Hematopoietic multipotent progenitor cell treated with erythropoietin and hydrocortisone succinate and interleukin-3 and kit ligand, for 4 days (in vitro differentiated cells): ENCODE data around the gene TRPM5.

Experiments used
- DNase-seq: peaks from one replicate; pipeline ENCODE4 v3.0.0-alpha.2; 2015

The TRPM5 gene

DNA sequence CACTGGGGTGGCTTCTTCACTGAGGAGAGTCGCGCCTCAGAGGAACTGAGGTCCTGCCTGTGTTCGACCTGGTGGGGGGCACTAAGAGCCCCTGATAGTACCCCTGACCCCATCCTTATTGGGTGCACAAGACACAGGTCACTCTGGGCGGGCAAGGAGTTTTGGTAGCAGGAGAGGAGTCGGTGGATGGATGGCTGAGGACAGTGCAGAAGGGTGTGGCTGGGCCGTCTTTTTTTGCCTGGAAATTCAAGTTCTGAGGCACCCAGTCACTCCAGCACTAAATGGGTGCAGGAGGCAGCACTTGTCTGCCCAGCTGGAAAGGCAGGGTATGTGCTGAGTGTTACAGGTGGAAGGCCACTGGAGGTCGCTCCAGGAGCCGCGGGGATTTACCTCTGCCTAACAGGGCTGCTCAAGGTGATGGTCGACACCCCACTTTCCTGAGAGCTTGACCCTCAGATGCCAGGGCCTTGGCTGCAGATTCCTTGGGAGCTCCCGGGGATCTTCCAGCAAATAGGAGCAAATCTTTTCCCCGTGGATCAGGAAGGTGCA is 42.8 kb downstream of the TRPM5 start:
- no peak for DNase-seq

DNA sequence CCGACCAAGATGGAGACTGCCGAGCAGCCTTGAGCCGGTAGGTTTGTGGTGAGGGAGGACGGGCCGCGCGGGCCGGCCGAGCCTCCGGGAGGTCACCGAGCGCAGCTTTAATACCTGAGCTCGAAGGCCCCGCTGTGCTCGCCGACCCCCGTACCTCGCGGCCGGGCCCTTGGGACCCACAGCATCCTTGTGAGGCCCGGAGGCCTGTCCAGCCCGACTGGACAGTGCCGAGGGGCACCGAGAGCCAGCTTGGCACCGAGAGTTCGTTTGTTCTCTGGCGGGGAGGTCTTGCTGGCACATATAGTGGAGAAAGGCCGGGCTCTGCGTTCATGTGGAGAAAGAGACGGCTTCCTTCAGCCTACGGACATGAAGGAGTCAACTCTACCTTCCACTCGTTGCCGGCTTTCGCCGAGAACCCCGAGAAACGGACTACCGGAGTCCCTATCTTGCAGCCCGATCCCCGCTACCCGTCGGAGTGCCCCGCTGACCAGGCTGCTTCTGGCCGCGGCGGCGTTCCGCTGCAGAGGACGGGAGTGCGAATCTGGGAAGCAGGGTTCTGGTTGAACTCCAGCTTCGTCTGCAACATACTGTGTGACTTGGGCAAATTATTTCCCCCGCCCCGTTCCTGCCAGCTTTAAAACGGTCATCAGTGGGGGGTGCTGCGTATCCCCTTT is 43.4 kb downstream of the TRPM5 start:
- DNase-seq: no peak

DNA sequence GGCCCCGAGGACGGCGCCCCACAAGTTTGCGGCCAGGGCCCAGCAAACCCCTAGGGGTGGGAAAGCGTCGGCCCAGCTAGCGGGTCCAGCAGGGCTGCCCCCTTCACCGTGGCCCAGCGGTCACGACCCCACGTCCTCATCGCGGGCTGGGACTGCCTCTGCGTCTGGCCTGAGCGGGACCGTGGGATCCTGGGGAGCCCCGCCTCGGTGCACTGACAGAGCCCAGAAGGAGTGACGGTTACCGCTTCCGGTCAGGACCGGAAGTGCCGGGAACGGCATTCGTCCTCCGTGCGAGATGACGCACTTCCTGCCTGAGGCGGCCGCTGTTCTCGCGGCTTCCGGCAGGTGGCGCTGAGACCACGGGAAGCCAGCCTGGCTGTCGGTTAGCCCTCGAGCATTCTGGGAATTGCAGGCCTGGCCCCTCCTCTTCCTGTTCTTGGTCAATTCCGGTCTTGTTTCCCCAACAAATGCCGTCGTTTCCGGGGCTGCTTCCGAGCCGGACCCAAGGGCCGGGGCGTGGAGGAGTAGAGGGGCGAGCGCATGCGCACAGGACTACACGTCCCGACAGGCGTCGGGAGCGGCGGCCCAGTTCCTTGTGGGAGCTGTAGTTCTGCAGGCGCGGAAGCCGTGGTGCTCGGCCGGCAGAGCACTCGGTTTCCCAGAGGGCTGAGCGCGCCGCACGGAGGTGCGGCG is 44.1 kb downstream of the TRPM5 start, which contains the start of gene TSSC4:
TSS of gene TSSC4 (plus strand) at position 682 of the 693 bp plus-strand sequence. CDS start 1,884 bp downstream, outside the sequence.
- peak; percentile 100 for DNase-seq

DNA sequence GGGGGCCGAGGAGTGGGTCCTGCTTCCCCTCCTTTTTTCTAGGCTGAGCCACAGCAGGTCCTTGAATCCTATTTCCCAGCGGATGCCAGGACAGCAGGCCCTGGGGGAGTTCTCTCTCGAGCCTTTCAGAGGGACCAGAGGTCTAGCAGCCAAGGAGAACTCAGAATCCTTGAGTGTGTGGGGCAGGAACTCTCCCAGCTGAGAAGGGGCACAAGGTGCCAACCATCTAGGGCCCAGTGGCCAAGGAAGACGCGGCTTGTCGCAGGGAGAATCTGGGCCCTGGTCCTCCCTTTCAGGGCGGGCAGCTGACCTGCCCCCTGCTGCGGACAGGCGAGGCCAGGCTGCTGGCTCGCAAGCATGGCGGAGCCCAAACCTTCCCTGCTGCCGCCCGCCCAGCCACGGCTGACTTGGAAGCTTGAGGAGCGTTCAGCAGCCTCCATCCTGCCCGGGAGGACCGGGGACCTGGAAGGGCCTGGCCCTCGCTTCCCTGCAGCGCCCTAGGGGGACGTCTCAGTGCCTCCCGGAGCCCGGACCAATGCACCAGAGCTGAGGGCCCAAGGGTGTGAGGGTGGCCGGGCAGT is 44.7 kb downstream of the TRPM5 start:
- DNase-seq: peak; percentile 37

DNA sequence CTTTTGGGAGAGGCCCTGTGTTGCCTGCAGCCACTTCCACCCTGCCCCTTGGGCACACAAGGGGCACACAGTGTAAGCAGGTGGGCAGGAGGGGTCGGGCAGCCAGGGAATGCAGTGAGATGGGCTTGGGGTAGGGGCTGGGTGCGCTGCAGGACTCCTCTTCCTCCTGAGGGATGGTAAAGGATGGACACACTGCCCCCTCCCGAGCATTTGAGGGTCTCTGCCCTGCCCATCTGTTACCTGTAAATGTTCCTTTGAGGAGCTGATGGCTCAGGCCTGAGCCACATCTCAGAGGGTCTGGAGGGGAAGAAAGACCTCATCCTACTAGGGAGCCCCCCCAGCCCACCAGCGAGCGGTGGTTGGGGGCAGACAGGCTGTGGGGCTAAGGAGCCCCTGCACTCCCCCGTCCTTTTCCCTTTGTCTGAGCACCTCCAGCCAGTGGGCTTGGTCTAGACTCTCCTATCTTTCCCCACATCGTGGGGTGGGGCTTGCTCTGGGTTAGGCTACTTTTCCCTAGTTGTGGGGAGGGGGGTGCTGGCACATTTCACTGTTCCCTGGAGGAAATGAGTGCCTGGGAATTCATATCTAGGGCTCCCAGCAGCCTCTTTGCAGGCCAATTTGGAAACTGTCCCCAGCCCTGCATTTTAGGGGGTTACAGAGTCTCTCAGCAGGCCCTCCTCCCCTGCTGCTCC is 45.5 kb downstream of the TRPM5 start:
- no peak for DNase-seq

DNA sequence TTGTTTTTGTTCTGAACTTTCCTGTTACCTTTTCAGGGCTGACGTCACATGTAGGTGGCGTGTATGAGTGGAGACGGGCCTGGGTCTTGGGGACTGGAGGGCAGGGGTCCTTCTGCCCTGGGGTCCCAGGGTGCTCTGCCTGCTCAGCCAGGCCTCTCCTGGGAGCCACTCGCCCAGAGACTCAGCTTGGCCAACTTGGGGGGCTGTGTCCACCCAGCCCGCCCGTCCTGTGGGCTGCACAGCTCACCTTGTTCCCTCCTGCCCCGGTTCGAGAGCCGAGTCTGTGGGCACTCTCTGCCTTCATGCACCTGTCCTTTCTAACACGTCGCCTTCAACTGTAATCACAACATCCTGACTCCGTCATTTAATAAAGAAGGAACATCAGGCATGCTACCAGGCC is 47.3 kb downstream of the TRPM5 start:
- DNase-seq: no peak

DNA sequence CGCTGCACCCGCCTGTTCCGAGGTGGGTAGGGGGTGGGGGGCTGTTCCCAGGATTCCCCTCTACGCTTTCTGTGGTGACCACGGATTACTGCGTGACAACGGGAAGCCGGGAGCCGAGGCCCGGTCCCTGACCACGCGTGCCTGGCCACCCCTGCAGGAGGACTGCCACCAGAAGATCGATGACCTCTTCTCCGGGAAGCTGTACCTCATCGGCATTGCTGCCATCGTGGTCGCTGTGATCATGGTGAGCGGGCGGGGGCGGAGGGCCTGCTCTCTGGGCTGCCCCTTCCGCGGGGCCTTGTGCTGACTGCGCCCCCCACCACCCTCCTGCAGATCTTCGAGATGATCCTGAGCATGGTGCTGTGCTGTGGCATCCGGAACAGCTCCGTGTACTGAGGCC is 47.8 kb downstream of the TRPM5 start:
- DNase-seq: no peak

DNA sequence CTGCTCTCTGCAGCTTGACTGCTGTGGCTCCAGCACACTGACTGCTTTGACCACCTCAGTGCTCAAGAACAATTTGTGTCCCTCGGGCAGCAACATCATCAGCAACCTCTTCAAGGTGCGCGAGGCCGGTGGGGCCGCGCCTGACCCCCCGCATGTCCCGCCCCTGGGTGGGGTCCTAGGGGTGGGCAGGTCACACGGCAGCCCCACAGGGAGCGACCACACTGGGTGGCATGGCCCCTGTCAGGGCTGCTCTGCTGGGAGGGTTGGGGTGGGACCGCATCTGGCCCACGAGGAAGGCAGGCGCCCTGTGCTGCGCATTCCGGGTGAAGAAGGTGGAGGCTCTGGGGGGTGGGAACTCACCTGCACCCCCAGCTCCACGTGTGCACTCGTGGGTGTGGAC is 48.5 kb downstream of the TRPM5 start:
- DNase-seq: no peak

DNA sequence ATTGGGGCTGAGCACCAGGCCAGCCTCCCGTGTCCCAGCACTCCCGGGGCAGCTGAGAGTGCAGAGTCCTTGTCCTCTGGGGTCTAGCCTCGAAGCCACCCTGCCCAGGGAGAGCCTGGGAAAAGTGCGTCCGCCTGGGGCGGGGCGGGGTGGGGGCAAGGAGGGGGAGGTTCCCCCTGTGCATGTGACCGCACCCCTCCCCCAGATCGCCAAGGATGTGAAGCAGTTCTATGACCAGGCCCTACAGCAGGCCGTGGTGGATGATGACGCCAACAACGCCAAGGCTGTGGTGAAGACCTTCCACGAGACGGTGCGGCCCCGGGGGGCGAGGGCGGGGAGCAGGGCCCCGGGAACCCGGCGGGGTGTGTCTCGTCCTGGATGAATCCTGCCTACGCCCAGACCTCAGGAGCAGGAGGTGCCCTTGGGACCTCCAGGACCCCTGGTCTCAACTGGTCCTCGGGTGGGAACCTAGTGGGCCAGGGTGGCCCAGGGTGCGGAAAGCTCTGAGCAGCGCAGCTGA is 49.0 kb downstream of the TRPM5 start:
- DNase-seq: no peak

DNA sequence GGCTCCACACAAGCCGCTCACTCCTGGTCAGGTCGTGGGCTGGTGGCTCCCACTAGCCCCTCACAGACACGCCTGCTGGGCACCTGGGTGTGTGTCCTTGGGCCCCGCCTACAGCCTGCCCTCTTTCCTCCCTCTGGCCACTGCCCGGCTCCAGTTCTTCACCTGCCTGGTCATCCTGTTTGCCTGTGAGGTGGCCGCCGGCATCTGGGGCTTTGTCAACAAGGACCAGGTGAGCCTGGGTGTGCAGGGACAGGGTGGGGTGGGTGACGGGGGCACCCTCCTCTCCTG is 49.6 kb downstream of the TRPM5 start:
- no peak for DNase-seq
